Hepatocyte (in vitro differentiated cells): Measurements from ENCODE around the gene FLYWCH1.

ENCODE experiments used
- CTCF ChIP-seq: fragments of 200-600 bp; sonication (generic); IDR thresholded peaks from 2 replicates; pipeline ENCODE4 v1.5.1; 2016; ENCODE audit warnings: antibody characterized with exemption, mild to moderate bottlenecking; ENCODE audit not compliant: poor library complexity
- EZH2 ChIP-seq: fragments of 200-600 bp; sonication (generic); IDR thresholded peaks from 2 replicates; pipeline ENCODE4 v1.6.1; 2016; ENCODE audit warnings: antibody characterized with exemption, mild to moderate bottlenecking, borderline replicate concordance

GRCh38 chr16:2950773-2951172 is 39.0 kb downstream of the FLYWCH1 start:
- TF ChIP-seq CTCF, result no peak
- no peak for TF ChIP-seq EZH2
